ENCODE results near the gene ZNF2. TPM values are rescaled to one million over a fixed set of nuclear protein-coding genes. Genes with fewer than 3 reads are reported as not detected.

Gene ZNF2
- total and polyA plus RNA-seq, 2 experiments from 2014 or later, result 2.0 to 2.5 TPM

- H3K36me3 Mint-ChIP-seq (ENCODE audit: low read depth), result peaks cover 22% of the 10 kb centered on the region
- H2AFZ ChIP-seq, result peak overlapping the region; percentile 99
- H3F3A ChIP-seq (replicated peaks; ENCODE audit: low read depth), result 0 out of 2 replicates have a peak, but pooled peaks cover 4% of the 10 kb centered on the region
- peak overlapping the region; percentile 80 for H3K4me3 ChIP-seq
- DNase-seq (ENCODE audit: low spot score) (peak; percentile 72), ATAC-seq (peak; percentile 85)
- H3K79me2 ChIP-seq (replicated peaks; ENCODE audit: insufficient read depth), result peaks cover 5% of the 10 kb centered on the region
- H3K4me1 ChIP-seq (ENCODE audit: insufficient read depth), result peaks cover 7% of the 10 kb centered on the region
- H3K36me3 ChIP-seq (ENCODE audit: insufficient read depth), result no peaks in the 10 kb centered on the region
- TF ChIP-seq ZNF114 (CRISPR knock-in tag; IDR thresholded peaks at IDR 0.05) (no peak), ZNF331 (CRISPR knock-in tag; IDR thresholded peaks at IDR 0.05; ENCODE audit: low read depth) (no peak), EZH2 (IDR thresholded peaks at IDR 0.05; ENCODE audit: low read depth, unreplicated experiment) (no peak)
- peak overlapping the region; percentile 83 for H3K4me3 Mint-ChIP-seq
- peaks cover 35% of the 10 kb centered on the region for H3K27me3 ChIP-seq (ENCODE audit: insufficient read depth)
- peaks cover 3% of the 10 kb centered on the region; the same call in 2 of the 3 replicates for H3K4me1 Mint-ChIP-seq
- H3K4me2 ChIP-seq, result peak overlapping the region; percentile 91
- peaks cover 8% of the 10 kb centered on the region for H3K9me3 Mint-ChIP-seq
- H3K9me2 ChIP-seq (ENCODE audit: insufficient read depth), result no peaks in the 10 kb centered on the region
- H3K27me3 Mint-ChIP-seq (ENCODE audit: insufficient read depth, low read depth, poor library complexity), result peaks cover 11% of the 10 kb centered on the region
- 0 out of 2 replicates have a peak, but pooled peaks cover 3% of the 10 kb centered on the region for H4K20me1 ChIP-seq (replicated peaks; ENCODE audit: insufficient read depth)
- H3K27ac Mint-ChIP-seq, result no peak overlapping the region
- no peak overlapping the region for H3K27ac ChIP-seq (ENCODE audit: low read depth)
Measured at GRCh38 chr2:95158891-95159619, 6.6 kb upstream of the ZNF2 start.

DNA sequence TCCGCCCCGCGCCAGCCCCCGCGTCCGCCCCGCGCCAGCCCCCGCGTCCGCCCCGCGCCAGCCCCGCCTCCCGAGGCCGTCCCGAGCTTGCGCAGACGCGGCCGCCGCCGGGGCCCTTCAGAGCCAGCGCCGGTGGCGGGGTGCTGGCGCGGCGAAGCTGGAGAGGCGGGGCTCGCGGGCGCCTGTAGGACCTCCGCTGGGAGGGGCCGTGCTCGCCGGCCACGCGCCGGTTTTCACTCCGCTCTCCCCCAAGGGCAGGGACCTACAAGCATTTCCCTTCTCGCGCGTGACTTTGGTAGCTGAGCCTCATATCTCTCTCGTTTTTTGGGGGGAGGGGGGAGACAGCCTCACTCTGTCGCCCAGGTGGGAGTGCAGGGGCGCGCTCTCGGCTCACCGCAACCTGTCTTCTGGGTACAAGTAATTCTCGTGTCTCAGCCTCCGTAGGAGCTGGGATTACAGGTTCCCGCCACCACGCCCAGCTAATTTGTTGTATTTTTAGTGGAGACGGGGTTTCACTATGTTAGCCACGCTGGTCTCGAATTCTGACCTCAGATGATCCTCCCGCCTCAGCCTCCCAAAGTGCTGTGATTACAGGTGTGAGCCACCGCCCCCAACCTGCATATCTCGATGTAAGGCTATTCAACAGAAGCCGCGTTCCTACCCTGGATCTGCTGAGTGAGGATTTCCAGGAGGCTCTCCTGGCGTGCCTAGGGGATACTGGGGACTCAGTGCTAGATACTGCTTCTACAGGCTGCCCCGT is 5.7 kb upstream of the ZNF2 start, which contains the start of gene ZNF514:
TSS of gene ZNF514 (minus strand) at position 159 of the 760 bp plus-strand sequence. CDS start 6,595 bp downstream, outside the sequence.
- Histone ChIP-seq H3K27me3 (ENCODE audit: insufficient read depth) (peaks cover 35% of the 10 kb centered on the region), H3K4me2 (peak within 1 kb of the TSS; percentile 91), H3K36me3 (ENCODE audit: insufficient read depth) (no peaks in the 10 kb centered on the region), H3F3A (replicated peaks; ENCODE audit: low read depth) (0 out of 2 replicates have a peak, but pooled peaks cover 4% of the 10 kb centered on the region), H4K20me1 (replicated peaks; ENCODE audit: insufficient read depth) (0 out of 2 replicates have a peak, but pooled peaks cover 3% of the 10 kb centered on the region), H3K4me3 (peak within 1 kb of the TSS; percentile 80), H3K27ac (ENCODE audit: low read depth) (no peak within 1 kb of the TSS), H3K9me2 (ENCODE audit: insufficient read depth) (no peaks in the 10 kb centered on the region), H2AFZ (peak within 1 kb of the TSS; percentile 99), H3K4me1 (ENCODE audit: insufficient read depth) (peaks cover 14% of the 10 kb centered on the region), H3K79me2 (replicated peaks; ENCODE audit: insufficient read depth) (peaks cover 13% of the 10 kb centered on the region)
- H3K36me3 Mint-ChIP-seq (ENCODE audit: low read depth), result peaks cover 14% of the 10 kb centered on the region
- DNase-seq (ENCODE audit: low spot score) (peak; percentile 78), ATAC-seq (peak; percentile 81)
- peaks cover 8% of the 10 kb centered on the region for H3K4me1 Mint-ChIP-seq
- H3K9me3 Mint-ChIP-seq, result peaks cover 5% of the 10 kb centered on the region; the same call in 2 of the 3 replicates
- H3K27me3 Mint-ChIP-seq (ENCODE audit: insufficient read depth, low read depth, poor library complexity), result peaks cover 13% of the 10 kb centered on the region
- H3K4me3 Mint-ChIP-seq, result peak within 1 kb of the TSS; percentile 91
- H3K27ac Mint-ChIP-seq, result no peak within 1 kb of the TSS
- TF ChIP-seq POLR2AphosphoS5 (IDR thresholded peaks at IDR 0.05; ENCODE audit: low read depth) (no peak), ZNF331 (CRISPR knock-in tag; IDR thresholded peaks at IDR 0.05; ENCODE audit: low read depth) (no peak), CREB1 (CRISPR knock-in tag; IDR thresholded peaks at IDR 0.05; ENCODE audit: low read depth) (no peak), ZNF114 (CRISPR knock-in tag; IDR thresholded peaks at IDR 0.05) (no peak), EZH2phosphoT487 (IDR thresholded peaks at IDR 0.05; ENCODE audit: unreplicated experiment) (no peak)
- TF ChIP-seq, protein P1, sequence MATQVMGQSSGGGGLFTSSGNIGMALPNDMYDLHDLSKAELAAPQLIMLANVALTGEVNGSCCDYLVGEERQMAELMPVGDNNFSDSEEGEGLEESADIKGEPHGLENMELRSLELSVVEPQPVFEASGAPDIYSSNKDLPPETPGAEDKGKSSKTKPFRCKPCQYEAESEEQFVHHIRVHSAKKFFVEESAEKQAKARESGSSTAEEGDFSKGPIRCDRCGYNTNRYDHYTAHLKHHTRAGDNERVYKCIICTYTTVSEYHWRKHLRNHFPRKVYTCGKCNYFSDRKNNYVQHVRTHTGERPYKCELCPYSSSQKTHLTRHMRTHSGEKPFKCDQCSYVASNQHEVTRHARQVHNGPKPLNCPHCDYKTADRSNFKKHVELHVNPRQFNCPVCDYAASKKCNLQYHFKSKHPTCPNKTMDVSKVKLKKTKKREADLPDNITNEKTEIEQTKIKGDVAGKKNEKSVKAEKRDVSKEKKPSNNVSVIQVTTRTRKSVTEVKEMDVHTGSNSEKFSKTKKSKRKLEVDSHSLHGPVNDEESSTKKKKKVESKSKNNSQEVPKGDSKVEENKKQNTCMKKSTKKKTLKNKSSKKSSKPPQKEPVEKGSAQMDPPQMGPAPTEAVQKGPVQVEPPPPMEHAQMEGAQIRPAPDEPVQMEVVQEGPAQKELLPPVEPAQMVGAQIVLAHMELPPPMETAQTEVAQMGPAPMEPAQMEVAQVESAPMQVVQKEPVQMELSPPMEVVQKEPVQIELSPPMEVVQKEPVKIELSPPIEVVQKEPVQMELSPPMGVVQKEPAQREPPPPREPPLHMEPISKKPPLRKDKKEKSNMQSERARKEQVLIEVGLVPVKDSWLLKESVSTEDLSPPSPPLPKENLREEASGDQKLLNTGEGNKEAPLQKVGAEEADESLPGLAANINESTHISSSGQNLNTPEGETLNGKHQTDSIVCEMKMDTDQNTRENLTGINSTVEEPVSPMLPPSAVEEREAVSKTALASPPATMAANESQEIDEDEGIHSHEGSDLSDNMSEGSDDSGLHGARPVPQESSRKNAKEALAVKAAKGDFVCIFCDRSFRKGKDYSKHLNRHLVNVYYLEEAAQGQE (IDR thresholded peaks at IDR 0.05; ENCODE audit: unreplicated experiment), result no peak
- TF ChIP-seq, protein P2, sequence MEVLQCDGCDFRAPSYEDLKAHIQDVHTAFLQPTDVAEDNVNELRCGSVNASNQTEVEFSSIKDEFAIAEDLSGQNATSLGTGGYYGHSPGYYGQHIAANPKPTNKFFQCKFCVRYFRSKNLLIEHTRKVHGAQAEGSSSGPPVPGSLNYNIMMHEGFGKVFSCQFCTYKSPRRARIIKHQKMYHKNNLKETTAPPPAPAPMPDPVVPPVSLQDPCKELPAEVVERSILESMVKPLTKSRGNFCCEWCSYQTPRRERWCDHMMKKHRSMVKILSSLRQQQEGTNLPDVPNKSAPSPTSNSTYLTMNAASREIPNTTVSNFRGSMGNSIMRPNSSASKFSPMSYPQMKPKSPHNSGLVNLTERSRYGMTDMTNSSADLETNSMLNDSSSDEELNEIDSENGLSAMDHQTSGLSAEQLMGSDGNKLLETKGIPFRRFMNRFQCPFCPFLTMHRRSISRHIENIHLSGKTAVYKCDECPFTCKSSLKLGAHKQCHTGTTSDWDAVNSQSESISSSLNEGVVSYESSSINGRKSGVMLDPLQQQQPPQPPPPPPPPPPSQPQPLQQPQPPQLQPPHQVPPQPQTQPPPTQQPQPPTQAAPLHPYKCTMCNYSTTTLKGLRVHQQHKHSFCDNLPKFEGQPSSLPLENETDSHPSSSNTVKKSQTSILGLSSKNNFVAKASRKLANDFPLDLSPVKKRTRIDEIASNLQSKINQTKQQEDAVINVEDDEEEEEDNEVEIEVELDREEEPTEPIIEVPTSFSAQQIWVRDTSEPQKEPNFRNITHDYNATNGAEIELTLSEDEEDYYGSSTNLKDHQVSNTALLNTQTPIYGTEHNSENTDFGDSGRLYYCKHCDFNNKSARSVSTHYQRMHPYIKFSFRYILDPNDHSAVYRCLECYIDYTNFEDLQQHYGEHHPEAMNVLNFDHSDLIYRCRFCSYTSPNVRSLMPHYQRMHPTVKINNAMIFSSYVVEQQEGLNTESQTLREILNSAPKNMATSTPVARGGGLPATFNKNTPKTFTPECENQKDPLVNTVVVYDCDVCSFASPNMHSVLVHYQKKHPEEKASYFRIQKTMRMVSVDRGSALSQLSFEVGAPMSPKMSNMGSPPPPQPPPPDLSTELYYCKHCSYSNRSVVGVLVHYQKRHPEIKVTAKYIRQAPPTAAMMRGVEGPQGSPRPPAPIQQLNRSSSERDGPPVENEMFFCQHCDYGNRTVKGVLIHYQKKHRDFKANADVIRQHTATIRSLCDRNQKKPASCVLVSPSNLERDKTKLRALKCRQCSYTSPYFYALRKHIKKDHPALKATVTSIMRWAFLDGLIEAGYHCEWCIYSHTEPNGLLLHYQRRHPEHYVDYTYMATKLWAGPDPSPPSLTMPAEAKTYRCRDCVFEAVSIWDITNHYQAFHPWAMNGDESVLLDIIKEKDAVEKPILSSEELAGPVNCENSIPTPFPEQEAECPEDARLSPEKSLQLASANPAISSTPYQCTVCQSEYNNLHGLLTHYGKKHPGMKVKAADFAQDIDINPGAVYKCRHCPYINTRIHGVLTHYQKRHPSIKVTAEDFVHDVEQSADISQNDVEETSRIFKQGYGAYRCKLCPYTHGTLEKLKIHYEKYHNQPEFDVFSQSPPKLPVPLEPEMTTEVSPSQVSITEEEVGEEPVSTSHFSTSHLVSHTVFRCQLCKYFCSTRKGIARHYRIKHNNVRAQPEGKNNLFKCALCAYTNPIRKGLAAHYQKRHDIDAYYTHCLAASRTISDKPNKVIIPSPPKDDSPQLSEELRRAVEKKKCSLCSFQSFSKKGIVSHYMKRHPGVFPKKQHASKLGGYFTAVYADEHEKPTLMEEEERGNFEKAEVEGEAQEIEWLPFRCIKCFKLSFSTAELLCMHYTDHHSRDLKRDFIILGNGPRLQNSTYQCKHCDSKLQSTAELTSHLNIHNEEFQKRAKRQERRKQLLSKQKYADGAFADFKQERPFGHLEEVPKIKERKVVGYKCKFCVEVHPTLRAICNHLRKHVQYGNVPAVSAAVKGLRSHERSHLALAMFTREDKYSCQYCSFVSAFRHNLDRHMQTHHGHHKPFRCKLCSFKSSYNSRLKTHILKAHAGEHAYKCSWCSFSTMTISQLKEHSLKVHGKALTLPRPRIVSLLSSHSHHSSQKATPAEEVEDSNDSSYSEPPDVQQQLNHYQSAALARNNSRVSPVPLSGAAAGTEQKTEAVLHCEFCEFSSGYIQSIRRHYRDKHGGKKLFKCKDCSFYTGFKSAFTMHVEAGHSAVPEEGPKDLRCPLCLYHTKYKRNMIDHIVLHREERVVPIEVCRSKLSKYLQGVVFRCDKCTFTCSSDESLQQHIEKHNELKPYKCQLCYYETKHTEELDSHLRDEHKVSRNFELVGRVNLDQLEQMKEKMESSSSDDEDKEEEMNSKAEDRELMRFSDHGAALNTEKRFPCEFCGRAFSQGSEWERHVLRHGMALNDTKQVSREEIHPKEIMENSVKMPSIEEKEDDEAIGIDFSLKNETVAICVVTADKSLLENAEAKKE (CRISPR knock-in tag; IDR thresholded peaks at IDR 0.05), result no peak
